NB4 (cell line): ENCODE measurements around the gene AKT3.

Experiments
- DNase-seq: peaks from one replicate; pipeline ENCODE4 v3.0.0; 2010; ENCODE audit warnings: low read depth
- H3K4me3 ChIP-seq: one replicate; pipeline ENCODE4 v1.5.1; 2011; ENCODE audit warnings: mild to moderate bottlenecking, low read depth, low read length, moderate library complexity
- CTCF ChIP-seq: IDR thresholded peaks from one replicate; pipeline ENCODE4 v1.5.1; 2012; ENCODE audit warnings: low read depth, low read length
- MYC ChIP-seq: IDR thresholded peaks from 2 replicates; pipeline ENCODE4 v1.6.1; 2011; ENCODE audit warnings: low read depth, low read length
- POLR2A ChIP-seq: IDR thresholded peaks from 2 replicates; pipeline ENCODE4 v1.6.1; 2011; ENCODE audit warnings: mild to moderate bottlenecking; ENCODE audit not compliant: insufficient read length; ENCODE audit errors: extremely low read depth
- TF ChIP-seq, protein P1 (sequence below): IDR thresholded peaks from 2 replicates; pipeline ENCODE4 v1.6.1; 2011; ENCODE audit warnings: low read depth, low read length

Gene AKT3

DNA sequence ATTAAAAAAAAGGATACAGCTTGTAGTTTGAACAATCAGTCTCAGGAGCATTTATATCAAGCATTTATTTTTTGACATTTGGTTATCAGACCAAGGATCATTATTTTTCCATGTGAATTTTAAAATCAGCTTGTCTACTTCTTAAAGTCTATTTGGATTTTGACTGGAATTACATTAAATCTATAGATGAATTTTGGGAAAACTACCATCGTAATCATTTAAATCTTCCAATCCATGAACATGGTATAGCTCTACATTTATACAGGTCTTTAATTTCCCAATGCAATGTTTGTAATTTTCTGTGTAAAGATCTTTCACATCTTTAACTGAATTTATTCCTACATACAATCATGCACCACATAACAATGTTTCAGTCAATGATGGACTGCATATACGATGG lies 203.2 kb downstream of the AKT3 start:
- no peak for DNase-seq
- H3K4me3 ChIP-seq, result no peak overlapping the region
- no peak for TF ChIP-seq MYC
- TF ChIP-seq, protein P1, sequence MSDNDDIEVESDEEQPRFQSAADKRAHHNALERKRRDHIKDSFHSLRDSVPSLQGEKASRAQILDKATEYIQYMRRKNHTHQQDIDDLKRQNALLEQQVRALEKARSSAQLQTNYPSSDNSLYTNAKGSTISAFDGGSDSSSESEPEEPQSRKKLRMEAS, result no peak
- no peak for TF ChIP-seq POLR2A
- TF ChIP-seq CTCF, result no peak

- DNase-seq, result no peak
- H3K4me3 ChIP-seq, result no peak overlapping the region
- TF ChIP-seq CTCF, result no peak
- TF ChIP-seq, protein P1, result no peak
- TF ChIP-seq POLR2A, result no peak
- TF ChIP-seq MYC, result no peak
Measured at GRCh38 chr1:243645281-243645680, 204.8 kb downstream of the AKT3 start.

DNA sequence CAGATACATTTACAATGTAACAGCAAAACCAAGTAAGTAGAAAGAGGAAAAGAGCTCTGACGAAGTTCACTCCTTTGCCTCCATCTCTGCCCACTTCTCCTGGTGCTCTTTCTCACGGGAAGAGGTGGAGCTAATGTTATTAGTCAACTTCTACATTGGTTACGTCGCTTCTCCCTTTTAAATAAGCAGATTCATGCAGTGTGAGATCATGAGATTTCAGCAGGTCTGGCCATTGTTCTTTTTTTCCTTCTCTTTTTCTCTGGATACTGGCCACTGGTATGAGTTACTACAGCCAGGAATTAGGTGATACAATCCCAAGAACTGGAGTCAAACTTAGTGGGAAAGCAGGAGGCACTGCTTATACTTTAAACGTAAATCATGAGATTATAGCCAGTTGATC lies 207.1 kb downstream of the AKT3 start:
- TF ChIP-seq MYC (no peak), POLR2A (no peak)
- no peak overlapping the region for H3K4me3 ChIP-seq
- peak; percentile 1 for DNase-seq

- no peak for TF ChIP-seq CTCF
- TF ChIP-seq, protein P1, result no peak
- no peak for TF ChIP-seq MYC
- no peak for TF ChIP-seq POLR2A
- H3K4me3 ChIP-seq, result no peak overlapping the region
- no peak for DNase-seq
Measured at GRCh38 chr1:243639027-243639658, 210.9 kb downstream of the AKT3 start.

GRCh38 chr1:243638186-243638585 lies 211.9 kb downstream of the AKT3 start:
- no peak for DNase-seq
- TF ChIP-seq CTCF (no peak), POLR2A (no peak), MYC (no peak)
- TF ChIP-seq, protein P1, result no peak
- no peak overlapping the region for H3K4me3 ChIP-seq

DNA sequence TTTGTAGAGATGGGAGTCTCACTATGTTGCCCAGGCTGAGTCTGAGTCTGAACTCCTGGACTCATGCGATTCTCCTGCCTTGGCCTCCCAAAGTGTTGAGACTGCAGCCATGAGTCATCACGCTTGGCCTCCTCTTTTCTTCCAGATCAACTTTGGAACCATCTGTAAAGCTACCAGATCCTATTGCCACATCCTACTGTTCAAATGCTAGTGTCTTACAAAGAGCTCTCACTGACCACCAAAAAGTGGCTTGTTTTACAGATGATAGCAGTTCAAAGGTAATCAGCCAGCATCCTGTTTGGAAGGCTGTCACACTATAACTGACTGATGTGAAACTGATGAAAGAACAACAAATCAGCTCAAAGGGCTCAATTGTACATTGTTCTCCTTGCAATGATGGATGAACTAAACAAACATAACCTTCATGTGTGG lies 221.6 kb downstream of the AKT3 start:
- TF ChIP-seq POLR2A, result no peak
- no peak for TF ChIP-seq CTCF
- TF ChIP-seq, protein P1, result no peak
- TF ChIP-seq MYC, result no peak
- no peak overlapping the region for H3K4me3 ChIP-seq
- peak; percentile 2 for DNase-seq
